ENCODE data around the gene HOXB7. TPM values are rescaled to one million over a fixed set of nuclear protein-coding genes. Genes with fewer than 3 reads are reported as not detected.
A peak's percentile ranks its signal among the peaks of the same experiment; 100 is the strongest.

Gene HOXB7
- total and polyA plus RNA-seq, 2 experiments from 2014 or later: not detected

DNA sequence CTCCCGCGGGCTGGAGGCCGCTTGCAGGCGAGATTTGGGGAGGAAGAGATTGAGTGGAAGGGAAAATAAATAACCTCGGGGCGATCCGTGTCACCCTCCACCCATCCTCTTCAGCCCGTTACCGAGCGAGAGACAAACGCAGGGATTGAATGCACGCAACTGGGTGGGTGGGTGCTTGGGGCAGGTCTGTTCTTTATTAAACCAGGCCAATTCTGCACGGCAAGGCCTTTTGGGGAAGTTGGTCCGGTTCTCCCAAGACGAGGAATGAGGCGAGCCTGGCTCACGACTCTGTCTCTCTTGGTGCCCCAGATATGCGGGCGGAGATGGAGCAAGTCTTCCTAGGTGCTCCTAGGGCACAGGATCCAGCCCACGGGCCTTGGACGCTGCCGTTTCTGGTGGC lies 396 bp upstream of the HOXB7 start:
- peak overlapping the region; percentile 51; the same call in 1 of the 2 replicates for H3K4me3 ChIP-seq

DNA sequence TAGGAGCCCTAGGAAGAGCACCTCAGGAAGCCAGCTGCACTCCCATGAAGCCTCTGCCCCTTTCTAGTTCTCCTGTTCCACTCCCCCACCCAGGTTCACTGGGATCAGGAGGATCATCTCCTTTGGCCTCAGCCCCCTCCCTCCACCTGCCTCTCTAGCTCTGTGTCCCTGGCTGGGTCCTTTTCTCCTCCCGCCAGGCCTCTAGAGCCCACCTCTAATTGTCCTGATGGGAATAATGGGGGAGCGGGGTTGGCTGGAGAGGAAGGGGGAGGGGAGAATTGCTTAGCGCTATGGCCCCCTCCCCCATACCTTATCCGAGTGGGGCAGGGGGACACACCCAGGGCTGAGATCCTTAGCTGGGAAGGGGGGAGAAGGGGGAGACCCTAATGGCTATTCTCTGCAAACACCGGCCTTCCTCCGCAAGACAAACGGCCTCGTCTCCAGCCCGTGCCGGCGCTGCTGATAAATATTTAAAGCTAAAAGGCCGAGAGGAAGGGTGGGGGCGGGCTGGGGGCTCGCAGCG lies 997 bp downstream of the HOXB7 start:
- Histone ChIP-seq H3K27ac (ENCODE audit: low read depth) (no peak overlapping the region), H3K9me2 (ENCODE audit: insufficient read depth) (no peaks in the 10 kb centered on the region), H4K20me1 (replicated peaks; ENCODE audit: insufficient read depth) (peaks cover 56% of the 10 kb centered on the region), H3F3A (replicated peaks; ENCODE audit: low read depth) (peaks cover 45% of the 10 kb centered on the region), H3K36me3 (ENCODE audit: insufficient read depth) (no peaks in the 10 kb centered on the region; the same call in 1 of the 2 replicates), H3K79me2 (replicated peaks; ENCODE audit: insufficient read depth) (no peaks in the 10 kb centered on the region), H3K4me1 (ENCODE audit: insufficient read depth) (peaks cover 44% of the 10 kb centered on the region; the same call in 1 of the 2 replicates), H2AFZ (no peak overlapping the region; the same call in 1 of the 2 replicates), H3K4me2 (peak overlapping the region; percentile 84), H3K27me3 (ENCODE audit: insufficient read depth) (peaks cover 100% of the 10 kb centered on the region), H3K4me3 (peak overlapping the region; percentile 51)
- Mint-ChIP-seq H3K36me3 (ENCODE audit: low read depth) (no peaks in the 10 kb centered on the region; the same call in 2 of the 3 replicates), H3K4me3 (no peak overlapping the region; the same call in 2 of the 3 replicates), H3K27ac (no peak overlapping the region), H3K27me3 (ENCODE audit: insufficient read depth, low read depth, poor library complexity) (peaks cover 99% of the 10 kb centered on the region), H3K9me3 (no peaks in the 10 kb centered on the region; the same call in 1 of the 3 replicates), H3K4me1 (peaks cover 29% of the 10 kb centered on the region)
- peak; percentile 59 for DNase-seq (ENCODE audit: low spot score)
- no peak for TF ChIP-seq NANOG (IDR thresholded peaks at IDR 0.05; ENCODE audit: borderline replicate concordance)
- peak; percentile 90 for TF ChIP-seq EZH2 (IDR thresholded peaks at IDR 0.05; ENCODE audit: low read depth, unreplicated experiment)
- ATAC-seq: peak; percentile 8

More for the DNA sequence above, 396 bp upstream of the HOXB7 start:
- H2AFZ ChIP-seq: no peak overlapping the region
- no peaks in the 10 kb centered on the region for H3K79me2 ChIP-seq (replicated peaks; ENCODE audit: insufficient read depth)
- Mint-ChIP-seq H3K27ac (no peak overlapping the region), H3K4me1 (peaks cover 24% of the 10 kb centered on the region), H3K9me3 (peaks cover 3% of the 10 kb centered on the region; the same call in 2 of the 3 replicates), H3K36me3 (ENCODE audit: low read depth) (no peaks in the 10 kb centered on the region; the same call in 2 of the 3 replicates), H3K27me3 (ENCODE audit: insufficient read depth, low read depth, poor library complexity) (peaks cover 99% of the 10 kb centered on the region), H3K4me3 (peak overlapping the region; percentile 66)
- peaks cover 39% of the 10 kb centered on the region; the same call in 1 of the 2 replicates for H3K4me1 ChIP-seq (ENCODE audit: insufficient read depth)
- no peaks in the 10 kb centered on the region; the same call in 1 of the 2 replicates for H3K36me3 ChIP-seq (ENCODE audit: insufficient read depth)
- peaks cover 100% of the 10 kb centered on the region for H3K27me3 ChIP-seq (ENCODE audit: insufficient read depth)
- H3K9me2 ChIP-seq (ENCODE audit: insufficient read depth): no peaks in the 10 kb centered on the region
- peaks cover 45% of the 10 kb centered on the region for H3F3A ChIP-seq (replicated peaks; ENCODE audit: low read depth)
- no peak for TF ChIP-seq ZNF114 (CRISPR knock-in tag; IDR thresholded peaks at IDR 0.05)
- no peak for TF ChIP-seq CTCF (conservative IDR thresholded peaks at IDR 0.05; ENCODE audit: low read depth in 2 of 2)
- TF ChIP-seq NANOG (IDR thresholded peaks at IDR 0.05; ENCODE audit: borderline replicate concordance): no peak
- no peak for TF ChIP-seq CREB1 (CRISPR knock-in tag; IDR thresholded peaks at IDR 0.05; ENCODE audit: low read depth)
- TF ChIP-seq STAT1 (IDR thresholded peaks at IDR 0.05; ENCODE audit: unreplicated experiment): no peak
- no peak for TF ChIP-seq EZH2 (IDR thresholded peaks at IDR 0.05; ENCODE audit: low read depth, unreplicated experiment)
- H4K20me1 ChIP-seq (replicated peaks; ENCODE audit: insufficient read depth): peaks cover 53% of the 10 kb centered on the region
- H3K4me2 ChIP-seq: peak overlapping the region; percentile 84; the same call in 1 of the 2 replicates
- H3K27ac ChIP-seq (ENCODE audit: low read depth): no peak overlapping the region
- ATAC-seq (no peak), DNase-seq (ENCODE audit: low spot score) (no peak)

- no peaks in the 10 kb centered on the region; the same call in 1 of the 3 replicates for H3K9me3 Mint-ChIP-seq
- DNase-seq (ENCODE audit: low spot score) (no peak), ATAC-seq (no peak)
- H3K27me3 Mint-ChIP-seq (ENCODE audit: insufficient read depth, low read depth, poor library complexity): peaks cover 99% of the 10 kb centered on the region
- no peak overlapping the region for H3K27ac ChIP-seq (ENCODE audit: low read depth)
- peaks cover 63% of the 10 kb centered on the region for H4K20me1 ChIP-seq (replicated peaks; ENCODE audit: insufficient read depth)
- no peaks in the 10 kb centered on the region; the same call in 1 of the 2 replicates for H3K36me3 ChIP-seq (ENCODE audit: insufficient read depth)
- H3K4me3 ChIP-seq: no peak overlapping the region
- H2AFZ ChIP-seq: no peak overlapping the region
- H3K9me2 ChIP-seq (ENCODE audit: insufficient read depth): no peaks in the 10 kb centered on the region
- TF ChIP-seq EZH2 (IDR thresholded peaks at IDR 0.05; ENCODE audit: low read depth, unreplicated experiment) (peak; percentile 37), ZNF114 (CRISPR knock-in tag; IDR thresholded peaks at IDR 0.05) (no peak), EZH2phosphoT487 (IDR thresholded peaks at IDR 0.05; ENCODE audit: unreplicated experiment) (no peak)
- no peaks in the 10 kb centered on the region for H3K79me2 ChIP-seq (replicated peaks; ENCODE audit: insufficient read depth)
- no peak overlapping the region for H3K4me3 Mint-ChIP-seq
- no peak overlapping the region for H3K27ac Mint-ChIP-seq
- peaks cover 100% of the 10 kb centered on the region for H3K27me3 ChIP-seq (ENCODE audit: insufficient read depth)
- no peaks in the 10 kb centered on the region; the same call in 2 of the 3 replicates for H3K36me3 Mint-ChIP-seq (ENCODE audit: low read depth)
- peaks cover 50% of the 10 kb centered on the region for H3K4me1 ChIP-seq (ENCODE audit: insufficient read depth)
- peaks cover 53% of the 10 kb centered on the region for H3F3A ChIP-seq (replicated peaks; ENCODE audit: low read depth)
- peaks cover 29% of the 10 kb centered on the region for H3K4me1 Mint-ChIP-seq
- no peak overlapping the region for H3K4me2 ChIP-seq
Observed at GRCh38 chr17:48609033-48609432, 1.8 kb downstream of the HOXB7 start.

Measured in GM23338 (cell line).